GM12892 (cell line): Measurements from ENCODE around the gene TICRR.

Experiments used
- POLR2A ChIP-seq: IDR thresholded peaks from 2 replicates; pipeline ENCODE4 v1.6.1; 2011; ENCODE audit warnings: low read depth, low read length, control low read depth
- POLR2AphosphoS5 ChIP-seq: IDR thresholded peaks from 2 replicates; pipeline ENCODE4 v1.6.1; 2011; ENCODE audit warnings: low read depth, low read length, control low read depth
- TAF1 ChIP-seq: IDR thresholded peaks from 2 replicates; pipeline ENCODE4 v1.6.1; 2011; ENCODE audit warnings: low read depth, mild to moderate bottlenecking, control low read depth, low read length, borderline replicate concordance

- TF ChIP-seq POLR2A (no peak), POLR2AphosphoS5 (no peak), TAF1 (no peak)
These were observed 71.3 kb downstream of the TICRR start for GRCh38 chr15:89646416-89647141.
